H1 (cell line): ENCODE results near the gene IL9R. TPM values are rescaled to one million over a fixed set of nuclear protein-coding genes. Genes with fewer than 3 reads are reported as not detected.

Experiments used
- CTCF ChIA-PET: fragments of 300-600 bp; sonication (Branson Sonifier 250); formaldehyde crosslinking; loops from one replicate; lab custom pipeline; 2021; ENCODE audit not compliant: partially characterized antibody; lab: Charles Lee
- POLR2A ChIA-PET: fragments of 300-600 bp; sonication (Branson Sonifier 250); formaldehyde crosslinking; loops from one replicate; lab custom pipeline; 2021; ENCODE audit warnings: inconsistent platforms; ENCODE audit not compliant: partially characterized antibody; lab: Charles Lee
- DNase-seq, 2 experiments: peaks; one replicate each; pipeline versions ENCODE4 v3.0.0 to v3.0.0-alpha.2; 2010 to 2022; ENCODE audit warnings: low spot score in 2 of 2, low read depth in 1 of 2, mixed read lengths in 1 of 2
- FAIRE-seq: peaks from 2 replicates; lab custom pipeline; 2011; peaks lifted over from hg19 to GRCh38; lab: Jason Lieb, UNC
- H2AFZ ChIP-seq: 2 replicates; pipeline ENCODE4 v1.8.1; 2012; ENCODE audit warnings: low read length, inconsistent platforms
- H2AK5ac ChIP-seq: 2 replicates; pipeline ENCODE4 v1.6.1; 2013; ENCODE audit warnings: low read depth, low read length
- H2BK120ac ChIP-seq: replicated peaks from 2 replicates; pipeline ENCODE3; 2013; ENCODE audit warnings: low read depth, low read length, inconsistent platforms
- H2BK12ac ChIP-seq: 2 replicates; pipeline ENCODE4 v1.6.1; 2013; ENCODE audit warnings: low read depth, low read length
- H2BK15ac ChIP-seq: 2 replicates; pipeline ENCODE4 v1.6.1; 2013; ENCODE audit warnings: low read length
- H2BK20ac ChIP-seq: 2 replicates; pipeline ENCODE4 v1.6.1; 2013; ENCODE audit warnings: low read length
- H2BK5ac ChIP-seq: 2 replicates; pipeline ENCODE4 v1.6.1; 2013; ENCODE audit warnings: low read depth, low read length
- H3K14ac ChIP-seq: 2 replicates; pipeline ENCODE4 v1.6.1; 2013; ENCODE audit warnings: inconsistent platforms; ENCODE audit not compliant: insufficient read length
- H3K18ac ChIP-seq: 2 replicates; pipeline ENCODE4 v1.6.1; 2013; ENCODE audit warnings: low read length; ENCODE audit errors: extremely low read depth
- H3K23ac ChIP-seq: 2 replicates; pipeline ENCODE4 v1.6.1; 2013; ENCODE audit warnings: inconsistent platforms; ENCODE audit not compliant: insufficient read length
- H3K23me2 ChIP-seq: 2 replicates; pipeline ENCODE4 v1.6.1; 2013; ENCODE audit warnings: low read depth, low read length
- H3K27ac ChIP-seq: 2 replicates; pipeline ENCODE4 v1.6.1; 2011; ENCODE audit warnings: low read depth, low read length, inconsistent platforms
- H3K27me3 ChIP-seq, 4 experiments: replicated peaks in 1 of 4; 1 replicate in 1 of 4; 2 replicates in 3 of 4; pipeline versions ENCODE4 v1.6.1 to v1.8.1; 2011 to 2013; ENCODE audit warnings: low read length in 3 of 4, mild to moderate bottlenecking in 3 of 4, inconsistent platforms in 2 of 4, mixed read lengths in 2 of 4, moderate library complexity in 1 of 4; ENCODE audit not compliant: control insufficient read depth in 3 of 4, insufficient read depth in 3 of 4; ENCODE audit errors: extremely low read depth in 1 of 4
- H3K36me3 ChIP-seq, 4 experiments: 2 replicates each; pipeline versions ENCODE4 v1.6.1 to v1.8.1; 2011 to 2013; ENCODE audit warnings: mild to moderate bottlenecking in 4 of 4, low read length in 3 of 4, moderate library complexity in 2 of 4, control low read depth in 1 of 4, inconsistent platforms in 1 of 4; ENCODE audit not compliant: insufficient read depth in 4 of 4, control insufficient read depth in 2 of 4
- H3K4ac ChIP-seq: replicated peaks from 2 replicates; pipeline ENCODE3; 2013; ENCODE audit warnings: low read length, low read depth, mixed read lengths, inconsistent platforms; ENCODE audit not compliant: insufficient read length
- H3K4me1 ChIP-seq, 4 experiments: replicated peaks in 1 of 4; 1 replicate in 1 of 4; 2 replicates in 3 of 4; pipeline versions ENCODE4 v1.6.1 to v1.8.1; 2011 to 2013; ENCODE audit warnings: low read length in 3 of 4, inconsistent platforms in 2 of 4, mixed read lengths in 1 of 4; ENCODE audit not compliant: insufficient read depth in 4 of 4, control insufficient read depth in 3 of 4
- H3K4me2 ChIP-seq, 2 experiments: 2 replicates each; pipeline versions ENCODE4 v1.6.1 to v1.8.1; 2011 to 2013; ENCODE audit warnings: low read depth in 2 of 2, low read length in 2 of 2, control low read depth in 1 of 2, inconsistent platforms in 1 of 2, mild to moderate bottlenecking in 1 of 2; ENCODE audit not compliant: insufficient read depth in 1 of 2
- H3K4me3 ChIP-seq, 4 experiments: fragments of 200-600, 300-600 bp in 1 of 4; sonication (generic), shearing (Covaris generic), sonication (Bioruptor Twin) in 1 of 4; 2 replicates each; pipeline versions ENCODE4 v1.5.1 to v1.8.1; 2011 to 2016; ENCODE audit warnings: low read length in 4 of 4, low read depth in 3 of 4, control low read depth in 2 of 4, inconsistent platforms in 2 of 4, mild to moderate bottlenecking in 2 of 4, mixed read lengths in 1 of 4, moderate library complexity in 1 of 4; ENCODE audit not compliant: insufficient read depth in 2 of 4; ENCODE audit errors: extremely low read depth in 1 of 4
- H3K56ac ChIP-seq: replicated peaks from 2 replicates; pipeline ENCODE3; 2013; ENCODE audit warnings: low read depth, mild to moderate bottlenecking, mixed read lengths, low read length, inconsistent platforms; ENCODE audit not compliant: insufficient read length
- H3K79me1 ChIP-seq: 2 replicates; pipeline ENCODE4 v1.6.1; 2013; ENCODE audit warnings: low read depth, low read length, control low read depth
- H3K79me2 ChIP-seq, 2 experiments: 2 replicates each; pipeline versions ENCODE4 v1.6.1 to v1.8.1; 2012 to 2013; ENCODE audit warnings: low read length in 2 of 2, mild to moderate bottlenecking in 2 of 2, inconsistent platforms in 1 of 2; ENCODE audit not compliant: insufficient read depth in 2 of 2, control insufficient read depth in 1 of 2
- H3K9ac ChIP-seq, 4 experiments: replicated peaks in 1 of 4; 1 replicate in 1 of 4; 2 replicates in 3 of 4; pipeline versions ENCODE4 v1.6.1 to v1.8.1; 2011 to 2013; ENCODE audit warnings: low read depth in 3 of 4, low read length in 3 of 4, control low read depth in 2 of 4, mild to moderate bottlenecking in 2 of 4, moderate library complexity in 2 of 4, inconsistent platforms in 1 of 4; ENCODE audit errors: extremely low read depth in 1 of 4
- H3K9me3 ChIP-seq, 2 experiments: 2 replicates each; pipeline versions ENCODE4 v1.6.1 to v1.8.1; 2012 to 2013; ENCODE audit warnings: mild to moderate bottlenecking in 2 of 2, moderate library complexity in 2 of 2, control low read depth in 1 of 2, inconsistent platforms in 1 of 2, low read depth in 1 of 2, low read length in 1 of 2, mixed read lengths in 1 of 2; ENCODE audit not compliant: insufficient read depth in 2 of 2
- H4K20me1 ChIP-seq, 2 experiments: replicated peaks in 1 of 2; 2 replicates each; pipeline versions ENCODE3 to v1.8.1; 2011 to 2013; ENCODE audit warnings: inconsistent platforms in 2 of 2, low read length in 2 of 2, mild to moderate bottlenecking in 1 of 2; ENCODE audit not compliant: insufficient read depth in 2 of 2, control insufficient read depth in 1 of 2
- H4K5ac ChIP-seq: 2 replicates; pipeline ENCODE4 v1.6.1; 2013; ENCODE audit warnings: low read length, low read depth, mixed read lengths, inconsistent platforms; ENCODE audit not compliant: insufficient read length
- H4K8ac ChIP-seq: 2 replicates; pipeline ENCODE4 v1.8.0; 2013; ENCODE audit warnings: mild to moderate bottlenecking, moderate library complexity, low read length, inconsistent platforms; ENCODE audit not compliant: insufficient read depth; ENCODE audit errors: extremely low read depth
- H4K91ac ChIP-seq: replicated peaks from 2 replicates; pipeline ENCODE3; 2013; ENCODE audit warnings: low read length, mixed read lengths, inconsistent platforms; ENCODE audit not compliant: insufficient read length
- BACH1 ChIP-seq: IDR thresholded peaks from 2 replicates; pipeline ENCODE4 v1.6.1; 2012; ENCODE audit warnings: low read length, improper control_type of control experiment
- CBX8 ChIP-seq: fragments of 300-800, 300-1000 bp; sonication (generic); IDR thresholded peaks from 2 replicates; pipeline ENCODE4 v1.7.1; 2016; ENCODE audit warnings: low read depth, low read length, borderline replicate concordance
- CHD1 ChIP-seq: IDR thresholded peaks from 2 replicates; pipeline ENCODE4 v1.6.1; 2012; ENCODE audit warnings: low read depth, low read length, improper control_type of control experiment
- CREB1 ChIP-seq: IDR thresholded peaks from 2 replicates; pipeline ENCODE4 v1.6.1; 2012; ENCODE audit warnings: inconsistent platforms
- CTBP2 ChIP-seq: IDR thresholded peaks from 2 replicates; pipeline ENCODE4 v1.7.0; 2011; ENCODE audit warnings: borderline replicate concordance, mild to moderate bottlenecking, moderate library complexity, mixed read lengths, low read length; ENCODE audit not compliant: insufficient read depth, insufficient read length
- EGR1 ChIP-seq: IDR thresholded peaks from 2 replicates; pipeline ENCODE4 v1.6.1; 2011; ENCODE audit warnings: low read depth, low read length, borderline replicate concordance
- FOSL1 ChIP-seq: IDR thresholded peaks from 2 replicates; pipeline ENCODE4 v1.6.1; 2011; ENCODE audit warnings: mild to moderate bottlenecking, low read depth, low read length, moderate library complexity; ENCODE audit not compliant: insufficient read depth
- NANOG ChIP-seq: IDR thresholded peaks from 2 replicates; pipeline ENCODE4 v1.6.1; 2011; ENCODE audit warnings: low read length, low read depth, mild to moderate bottlenecking, inconsistent platforms; ENCODE audit not compliant: insufficient read depth, poor library complexity, severe bottlenecking
- POU5F1 ChIP-seq: IDR thresholded peaks from 2 replicates; pipeline ENCODE4 v1.6.1; 2011; ENCODE audit warnings: low read depth, mild to moderate bottlenecking, low read length, moderate library complexity
- RXRA ChIP-seq: IDR thresholded peaks from 2 replicates; pipeline ENCODE4 v1.6.1; 2011; ENCODE audit warnings: low read depth, mild to moderate bottlenecking, low read length, moderate library complexity; ENCODE audit not compliant: insufficient read depth
- SIRT6 ChIP-seq: IDR thresholded peaks from one replicate; pipeline ENCODE4 v1.7.1; 2012; ENCODE audit warnings: low read length, inconsistent platforms
- TAF7 ChIP-seq: optimal IDR thresholded peaks from 2 replicates; pipeline ENCODE3; 2011; ENCODE audit warnings: low read depth, mild to moderate bottlenecking, inconsistent platforms, low read length, moderate library complexity, borderline replicate concordance
- TCF12 ChIP-seq: IDR thresholded peaks from 2 replicates; pipeline ENCODE4 v1.6.1; 2011; ENCODE audit warnings: low read depth, mild to moderate bottlenecking, low read length
- WGBS, 2 experiments: shearing (Covaris generic) in 1 of 2; methylation state at CpG; one replicate each; pipeline versions ENCODE4 v1.1.6 to v1.1.7; 2013 to 2015; ENCODE audit warnings: low lambda C conversion rate in 2 of 2, mixed read lengths in 2 of 2, inconsistent platforms in 1 of 2, low coverage in 1 of 2, missing lambda C conversion rate in 1 of 2; ENCODE audit not compliant: insufficient replicate concordance in 2 of 2, insufficient coverage in 1 of 2, insufficient read length in 1 of 2; ENCODE audit errors: extremely low coverage in 1 of 2, missing lambda C conversion rate in 1 of 2; 5-methylcytosine and 5-hydroxymethylcytosine counted together
- polyA plus RNA-seq, 7 experiments: library from polyadenylated mRNA; depleted of rRNA in 3 of 7; stranded (reverse) in 5 of 7; unstranded in 2 of 7; fragments of >200 nt in 5 of 7; fragments of 200-250 nt in 2 of 7; gene quantifications; 1 replicate in 5 of 7; 2 replicates in 1 of 7; 4 replicates in 1 of 7; pipeline versions ENCODE4 v1.2.1 to v1.2.3, GENCODE V29; 2011 to 2013; ENCODE audit warnings: missing spikeins in 2 of 7, mixed read lengths in 2 of 7
- total RNA-seq: library from RNA; stranded (reverse); fragmentation: NEBNext Ultra II Directional; extraction: Animal tissue kit (Norgen Biotek cat#: 25700); gene quantifications from 2 replicates; pipeline ENCODE4 v1.2.1, GENCODE V29; 2021
- TF ChIP-seq, protein P1 (sequence below): IDR thresholded peaks from 2 replicates; pipeline ENCODE4 v1.6.1; 2011; ENCODE audit warnings: low read depth, mild to moderate bottlenecking, low read length; ENCODE audit not compliant: insufficient read depth

Gene IL9R
- total and polyA plus RNA-seq, 2 of the 8 experiments (the other 6 are each of a cell fraction or from before 2014, with no cell fraction given): 0.14 to 0.28 TPM

GRCh38 chrX:156001001-156001666, 3.6 kb downstream of the IL9R start:
- Histone ChIP-seq H4K8ac (no peak overlapping the region), H2BK120ac (no peak overlapping the region), H3K79me2 (no peaks in the 10 kb centered on the region), H3K23me2 (no peaks in the 10 kb centered on the region), H3K27me3 (no peaks in the 10 kb centered on the region), H3K23ac (no peak overlapping the region), H2AFZ (no peak overlapping the region), H4K91ac (no peak overlapping the region), H2BK20ac (no peak overlapping the region), H3K4me3 (no peak overlapping the region), H3K4me2 (no peak overlapping the region), H2AK5ac (no peak overlapping the region), H3K36me3 (no peaks in the 10 kb centered on the region), H2BK15ac (no peak overlapping the region), H3K9ac (no peak overlapping the region), H3K9me3 (peaks cover 61 to 91% of the 10 kb centered on the region in 2 experiments), H2BK5ac (no peak overlapping the region), H3K14ac (no peak overlapping the region), H3K4ac (no peak overlapping the region), H3K18ac (no peak overlapping the region), H3K4me1 (no peaks in the 10 kb centered on the region), H4K20me1 (no peaks in the 10 kb centered on the region), H3K79me1 (no peaks in the 10 kb centered on the region), H4K5ac (no peak overlapping the region), H2BK12ac (no peak overlapping the region), H3K56ac (no peak overlapping the region), H3K27ac (no peak overlapping the region)
- DNase-seq: no peak
- ChIA-PET POLR2A (no interaction called here), CTCF (no interaction called here)
- FAIRE-seq: no peak
- 82% methylated on average over 10 of the region's 12 CpGs; no CpG with 5 or more reads in 1 of the 2 experiments for WGBS, 2 experiments
- TF ChIP-seq CREB1: no peak
- TF ChIP-seq BACH1: no peak
- TF ChIP-seq, protein P1, sequence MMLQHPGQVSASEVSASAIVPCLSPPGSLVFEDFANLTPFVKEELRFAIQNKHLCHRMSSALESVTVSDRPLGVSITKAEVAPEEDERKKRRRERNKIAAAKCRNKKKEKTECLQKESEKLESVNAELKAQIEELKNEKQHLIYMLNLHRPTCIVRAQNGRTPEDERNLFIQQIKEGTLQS: no peak
- TF ChIP-seq CHD1: no peak
- no peak for TF ChIP-seq SIRT6
- TF ChIP-seq CTBP2: no peak
- TF ChIP-seq POU5F1: no peak
- no peak for TF ChIP-seq EGR1
- no peak for TF ChIP-seq FOSL1
- no peak for TF ChIP-seq CBX8
- no peak for TF ChIP-seq TAF7
- TF ChIP-seq TCF12: no peak
- TF ChIP-seq NANOG: no peak
- TF ChIP-seq RXRA: no peak
